K562 (cell line): Measurements from ENCODE around the gene NFAM1. TPM values are rescaled to one million over a fixed set of nuclear protein-coding genes. Genes with fewer than 3 reads are reported as not detected.

Experiments
- ATAC-seq: fragments of 200-7000 bp; cut with Tn5 transposase; 3 replicates; pipeline ENCODE4 v1.9.1; 2020; ENCODE audit warnings: moderate library complexity
- BruUV-seq: library from RNA; stranded (reverse); fragments of 400-500 nt; replicated peaks from 2 replicates; lab custom pipeline; 2021; lab: Mats Ljungman, UMichigan
- CTCF ChIA-PET: fragments of 300-600 bp; formaldehyde crosslinking; extraction: SDS; loops from one replicate; lab custom pipeline; 2021; ENCODE audit warnings: low intra/inter-chr PET ratio; lab: Yijun Ruan, JAX
- POLR2A ChIA-PET: fragments of 300-600, 350-650 bp; sonication (Branson Sonifier 250); formaldehyde crosslinking; extraction: SDS; loops from one replicate; lab custom pipeline; 2021; ENCODE audit warnings: antibody characterized with exemption, inconsistent platforms; lab: Yijun Ruan, JAX
- DNase-seq, 4 experiments: peaks; one replicate each; pipeline versions ENCODE4 v3.0.0 to v3.0.0-alpha.2; 2011 to 2018; ENCODE audit warnings: low spot score in 3 of 4, mixed read lengths in 3 of 4; ENCODE audit errors: extremely low read depth in 1 of 4
- FAIRE-seq: peaks from 2 replicates; lab custom pipeline; 2011; peaks lifted over from hg19 to GRCh38; lab: Jason Lieb, UNC
- H2AFZ ChIP-seq: 2 replicates; pipeline ENCODE4 v1.6.0; 2011; ENCODE audit warnings: low read depth, low read length, control low read depth, inconsistent platforms
- H3K27ac ChIP-seq: fragments of 200-600 bp; 3 replicates; pipeline ENCODE4 v1.8.0; 2011; ENCODE audit warnings: low read depth, mild to moderate bottlenecking, control low read depth, inconsistent platforms, low read length, moderate library complexity, mixed read lengths; ENCODE audit errors: extremely low read depth
- H3K27me3 ChIP-seq, 2 experiments: fragments of 300-600 bp in 1 of 2; 2 replicates in 1 of 2; 3 replicates in 1 of 2; pipeline versions ENCODE4 v1.6.0 to v1.8.0; 2011; ENCODE audit warnings: inconsistent platforms in 2 of 2, low read length in 2 of 2, mild to moderate bottlenecking in 1 of 2, mixed read lengths in 1 of 2, moderate library complexity in 1 of 2; ENCODE audit not compliant: control insufficient read depth in 2 of 2, insufficient read depth in 2 of 2
- H3K36me3 ChIP-seq: fragments of 300-600 bp; 3 replicates; pipeline ENCODE4 v1.8.0; 2011; ENCODE audit warnings: mild to moderate bottlenecking, low read length, inconsistent platforms; ENCODE audit not compliant: control insufficient read depth, insufficient read depth
- H3K4me1 ChIP-seq, 2 experiments: fragments of 200-600 bp in 1 of 2; replicated peaks in 1 of 2; 2 replicates in 1 of 2; 3 replicates in 1 of 2; pipeline versions ENCODE4 v1.5.1 to v1.8.0; 2011; ENCODE audit warnings: inconsistent platforms in 2 of 2, low read length in 2 of 2, mild to moderate bottlenecking in 1 of 2, mixed read lengths in 1 of 2, moderate library complexity in 1 of 2; ENCODE audit not compliant: control insufficient read depth in 2 of 2, insufficient read depth in 2 of 2
- H3K4me2 ChIP-seq: 2 replicates; pipeline ENCODE4 v1.6.1; 2011; ENCODE audit warnings: low read length, control low read depth, inconsistent platforms, mixed read lengths; ENCODE audit not compliant: insufficient read depth
- H3K4me3 ChIP-seq: fragments of 200-600 bp; sonication (generic), shearing (Covaris generic); 2 replicates; pipeline ENCODE4 v1.5.1; 2016; ENCODE audit warnings: control low read depth, inconsistent platforms
- H3K79me2 ChIP-seq: fragments of 200-600 bp; 3 replicates; pipeline ENCODE4 v1.8.0; 2011; ENCODE audit warnings: low read length, inconsistent platforms; ENCODE audit not compliant: control insufficient read depth, insufficient read depth
- H3K9ac ChIP-seq, 2 experiments: 2 replicates each; pipeline versions ENCODE4 v1.6.0 to v1.6.1; 2011; ENCODE audit warnings: low read depth in 2 of 2, low read length in 2 of 2, control low read depth in 1 of 2, inconsistent platforms in 1 of 2, mild to moderate bottlenecking in 1 of 2, mixed read lengths in 1 of 2; ENCODE audit not compliant: insufficient read depth in 1 of 2
- H3K9me1 ChIP-seq: one replicate; pipeline ENCODE4 v1.6.0; 2011; ENCODE audit warnings: inconsistent platforms, mild to moderate bottlenecking, low read length, moderate library complexity; ENCODE audit not compliant: control insufficient read depth, insufficient read depth
- H3K9me3 ChIP-seq: replicated peaks from 2 replicates; pipeline ENCODE4 v1.5.1; 2011; ENCODE audit warnings: low read depth, low read length, inconsistent platforms; ENCODE audit not compliant: control insufficient read depth, insufficient read depth
- H4K20me1 ChIP-seq: replicated peaks from 2 replicates; pipeline ENCODE4 v1.6.1; 2011; ENCODE audit warnings: low read length, inconsistent platforms, mixed read lengths; ENCODE audit not compliant: control insufficient read depth, insufficient read depth
- ZNF263 ChIP-seq: sonication (generic); formaldehyde crosslinking; IDR thresholded peaks from 2 replicates; pipeline ENCODE4 v1.8.0; 2022; ENCODE audit warnings: mild to moderate bottlenecking, missing genetic modification reagents, borderline replicate concordance
- ZNF668 ChIP-seq: fragments of 250-450 bp; sonication (Bioruptor Pico); IDR thresholded peaks from 2 replicates; pipeline ENCODE4 v1.8.0; 2022; ENCODE audit warnings: mild to moderate bottlenecking, inconsistent platforms
- ZNF79 ChIP-seq: fragments of 250-450 bp; sonication (Bioruptor Pico); IDR thresholded peaks from 2 replicates; pipeline ENCODE4 v1.4.0; 2020; ENCODE audit warnings: low read depth, mild to moderate bottlenecking, moderate library complexity
- WGBS: fragments of 100-300 bp; shearing (Covaris generic); methylation state at CpG from one replicate; pipeline ENCODE4 v1.1.6; 2016; ENCODE audit warnings: low coverage, mixed read lengths; ENCODE audit not compliant: insufficient coverage; ENCODE audit errors: missing lambda C conversion rate; 5-methylcytosine and 5-hydroxymethylcytosine counted together
- in situ Hi-C: fragments of 300-500 bp; cut with MboI; formaldehyde crosslinking; loops from 4 replicates; pipeline ENCODE4 v1.15.0; 2018; ENCODE audit warnings: inconsistent platforms, mixed read lengths
- intact Hi-C: fragments of 100-400 bp; cut with micrococcal nuclease; formaldehyde crosslinking; loops from 2 replicates; pipeline ENCODE4 v1.14.2; 2022
- polyA plus RNA-seq, 8 experiments: library from polyadenylated mRNA; depleted of rRNA in 4 of 8; stranded (reverse) in 5 of 8; unstranded in 3 of 8; fragments of >200 nt; fragmentation: Nextera tagmentation in 2 of 8; fragmentation: Illumina TruSeq in 1 of 8; extraction: Ambion mirVana in 2 of 8; extraction: Trizol in 1 of 8; gene quantifications; 2 replicates each; pipeline versions ENCODE4 v1.2.1 to v1.2.3, GENCODE V29; 2011 to 2014; ENCODE audit warnings: inconsistent platforms in 1 of 8, missing spikeins in 1 of 8
- total RNA-seq, 7 experiments: library from RNA; depleted of rRNA in 6 of 7; stranded (reverse); fragments of >200 nt in 6 of 7; fragmentation: Illumina TruSeq in 2 of 7; extraction: Trizol in 2 of 7; gene quantifications; 2 replicates each; pipeline versions ENCODE4 v1.2.1 to v1.2.3, GENCODE V29; 2011 to 2021; ENCODE audit warnings: low replicate concordance in 1 of 7
- TF ChIP-seq, protein P1 (sequence below): fragments of 250-450 bp; sonication (Bioruptor Pico); IDR thresholded peaks from 2 replicates; pipeline ENCODE4 v1.4.0; 2020

The NFAM1 gene
- total and polyA plus RNA-seq, 9 of the 15 experiments (the other 6 are each of a cell fraction or from before 2014, with no cell fraction given), result 0.01 to 0.18 (median 0.03) TPM; not detected in 5

DNA sequence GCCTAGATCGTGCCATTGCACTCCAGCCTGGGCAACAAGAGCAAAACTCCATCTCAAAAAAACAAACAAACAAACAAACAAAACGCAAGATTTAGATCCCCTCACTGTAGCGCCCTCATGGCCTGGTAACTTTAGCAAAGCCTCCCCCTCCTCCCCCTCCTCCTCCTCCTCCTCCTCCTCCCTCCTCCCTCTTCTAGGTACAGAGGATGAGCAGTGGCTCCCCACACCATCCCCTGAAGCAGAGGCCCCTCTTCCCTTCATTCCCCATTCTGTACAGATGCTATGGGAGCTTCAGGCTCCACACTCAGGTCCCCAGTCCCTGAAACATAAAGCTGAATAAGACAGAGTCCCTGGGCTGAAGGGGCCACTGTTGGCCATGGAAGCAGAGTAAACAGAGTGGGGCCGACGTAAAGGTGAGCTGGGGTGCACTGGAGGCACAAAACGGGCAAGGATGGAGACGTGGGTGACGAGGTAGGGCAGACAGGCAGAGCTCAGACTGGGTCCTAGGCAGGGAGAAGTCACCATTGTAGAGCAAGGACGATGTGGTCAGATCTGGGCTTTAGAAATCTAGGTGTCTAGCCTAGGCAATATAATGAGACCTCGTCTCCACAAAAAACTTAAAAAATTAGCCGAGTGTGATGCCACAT is 19.4 kb upstream of the NFAM1 start:
- POLR2A ChIA-PET, result no interaction called here
- WGBS, result 17% methylated on average over 3 of the region's 11 CpGs
- no peak overlapping the region for H3K9ac ChIP-seq
- H4K20me1 ChIP-seq, result no peaks in the 10 kb centered on the region
- no peak overlapping the region for H3K4me3 ChIP-seq
- in situ Hi-C loops, result no loop called here
- intact Hi-C loops, result no loop called here
- no peaks in the 10 kb centered on the region; a peak in 1 of 5 replicates for H3K4me1 ChIP-seq
- no peaks in the 10 kb centered on the region for H3K79me2 ChIP-seq
- no peak for ATAC-seq
- TF ChIP-seq, protein P1, sequence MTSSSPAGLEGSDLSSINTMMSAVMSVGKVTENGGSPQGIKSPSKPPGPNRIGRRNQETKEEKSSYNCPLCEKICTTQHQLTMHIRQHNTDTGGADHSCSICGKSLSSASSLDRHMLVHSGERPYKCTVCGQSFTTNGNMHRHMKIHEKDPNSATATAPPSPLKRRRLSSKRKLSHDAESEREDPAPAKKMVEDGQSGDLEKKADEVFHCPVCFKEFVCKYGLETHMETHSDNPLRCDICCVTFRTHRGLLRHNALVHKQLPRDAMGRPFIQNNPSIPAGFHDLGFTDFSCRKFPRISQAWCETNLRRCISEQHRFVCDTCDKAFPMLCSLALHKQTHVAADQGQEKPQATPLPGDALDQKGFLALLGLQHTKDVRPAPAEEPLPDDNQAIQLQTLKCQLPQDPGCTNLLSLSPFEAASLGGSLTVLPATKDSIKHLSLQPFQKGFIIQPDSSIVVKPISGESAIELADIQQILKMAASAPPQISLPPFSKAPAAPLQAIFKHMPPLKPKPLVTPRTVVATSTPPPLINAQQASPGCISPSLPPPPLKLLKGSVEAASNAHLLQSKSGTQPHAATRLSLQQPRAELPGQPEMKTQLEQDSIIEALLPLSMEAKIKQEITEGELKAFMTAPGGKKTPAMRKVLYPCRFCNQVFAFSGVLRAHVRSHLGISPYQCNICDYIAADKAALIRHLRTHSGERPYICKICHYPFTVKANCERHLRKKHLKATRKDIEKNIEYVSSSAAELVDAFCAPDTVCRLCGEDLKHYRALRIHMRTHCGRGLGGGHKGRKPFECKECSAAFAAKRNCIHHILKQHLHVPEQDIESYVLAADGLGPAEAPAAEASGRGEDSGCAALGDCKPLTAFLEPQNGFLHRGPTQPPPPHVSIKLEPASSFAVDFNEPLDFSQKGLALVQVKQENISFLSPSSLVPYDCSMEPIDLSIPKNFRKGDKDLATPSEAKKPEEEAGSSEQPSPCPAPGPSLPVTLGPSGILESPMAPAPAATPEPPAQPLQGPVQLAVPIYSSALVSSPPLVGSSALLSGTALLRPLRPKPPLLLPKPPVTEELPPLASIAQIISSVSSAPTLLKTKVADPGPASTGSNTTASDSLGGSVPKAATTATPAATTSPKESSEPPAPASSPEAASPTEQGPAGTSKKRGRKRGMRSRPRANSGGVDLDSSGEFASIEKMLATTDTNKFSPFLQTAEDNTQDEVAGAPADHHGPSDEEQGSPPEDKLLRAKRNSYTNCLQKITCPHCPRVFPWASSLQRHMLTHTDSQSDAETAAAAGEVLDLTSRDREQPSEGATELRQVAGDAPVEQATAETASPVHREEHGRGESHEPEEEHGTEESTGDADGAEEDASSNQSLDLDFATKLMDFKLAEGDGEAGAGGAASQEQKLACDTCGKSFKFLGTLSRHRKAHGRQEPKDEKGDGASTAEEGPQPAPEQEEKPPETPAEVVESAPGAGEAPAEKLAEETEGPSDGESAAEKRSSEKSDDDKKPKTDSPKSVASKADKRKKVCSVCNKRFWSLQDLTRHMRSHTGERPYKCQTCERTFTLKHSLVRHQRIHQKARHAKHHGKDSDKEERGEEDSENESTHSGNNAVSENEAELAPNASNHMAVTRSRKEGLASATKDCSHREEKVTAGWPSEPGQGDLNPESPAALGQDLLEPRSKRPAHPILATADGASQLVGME (CRISPR knock-in tag), result no peak
- no peak for TF ChIP-seq ZNF79 (CRISPR knock-in tag)
- TF ChIP-seq ZNF668 (CRISPR knock-in tag), result no peak
- peak; percentile 89 for TF ChIP-seq ZNF263 (CRISPR knock-in tag)
- no peak overlapping the region for H3K27ac ChIP-seq
- H3K9me3 ChIP-seq, result no peaks in the 10 kb centered on the region
- CTCF ChIA-PET, result no interaction called here
- no peak overlapping the region for H2AFZ ChIP-seq
- no peak overlapping the region for H3K4me2 ChIP-seq
- no peak for FAIRE-seq
- DNase-seq, result no peak
- peaks cover 0 to 6% of the 10 kb centered on the region in 2 experiments; a peak in 2 of 5 replicates for H3K27me3 ChIP-seq
- no peaks in the 10 kb centered on the region for H3K9me1 ChIP-seq
- no peaks in the 10 kb centered on the region for H3K36me3 ChIP-seq
- no TSS peak for BruUV-seq
